Pancreas (tissue), 10 donors: ENCODE data around the gene H19. TPM values are rescaled to one million over a fixed set of nuclear protein-coding genes. Genes with fewer than 3 reads are reported as not detected.

Experiments
- ATAC-seq, 4 donors: fragments of 200-7000 bp; cut with Tn5 transposase; one replicate each; pipeline versions ENCODE4 v1.8.0 to v1.9.1; 2020; ENCODE audit warnings: mild to moderate bottlenecking in 4 of 4, moderate library complexity in 4 of 4
- DNase-seq, 6 donors: peaks; one replicate each; pipeline ENCODE4 v3.0.0-alpha.2; 2020
- FAIRE-seq: peaks from 2 replicates; lab custom pipeline; 2012; peaks lifted over from hg19 to GRCh38; lab: Jason Lieb, UNC
- H3K27ac ChIP-seq, 4 donors: fragments of 200-600 bp; sonication (generic); 1 replicate in 3 of 4; 2 replicates in 1 of 4; pipeline versions ENCODE4 v1.5.0 to v1.8.0; 2020
- H3K27me3 ChIP-seq, 4 donors: fragments of 200-600 bp; one replicate each; pipeline ENCODE4 v1.8.0; 2021
- H3K36me3 ChIP-seq, 3 donors: fragments of 200-600 bp; sonication (generic) in 1 of 3; one replicate each; pipeline versions ENCODE4 v1.5.0 to v1.8.0; 2020 to 2021
- H3K4me1 ChIP-seq, 3 donors: fragments of 200-600 bp; one replicate each; pipeline ENCODE4 v1.8.0; 2021
- H3K4me3 ChIP-seq, 4 donors: fragments of 200-600 bp; sonication (generic) in 2 of 4; one replicate each; pipeline versions ENCODE4 v1.5.0 to v1.8.0; 2020 to 2021
- H3K9me3 ChIP-seq, 4 donors: fragments of 200-600 bp; one replicate each; pipeline ENCODE4 v1.8.0; 2021
- WGBS, 2 donors: extraction: QIAGEN DNeasy Blood & Tissue Kit; methylation state at CpG; one replicate each; pipeline ENCODE4 v1.1.7; 2013; 5-methylcytosine and 5-hydroxymethylcytosine counted together
- intact Hi-C, 3 donors: fragments of 100-400 bp; cut with DNase I; formaldehyde crosslinking; loops; one replicate each; pipeline versions ENCODE4 v1.11.1 to v1.14.2; 2022
- polyA plus RNA-seq, 2 donors: library from polyadenylated mRNA; stranded (reverse); fragments of 200-250 nt; gene quantifications; one replicate each; pipeline ENCODE4 v1.2.3, GENCODE V29; 2013
- total RNA-seq, 6 donors: library from RNA; stranded (reverse); fragmentation: NEBNext Ultra II Directional in 4 of 6; extraction: Animal tissue kit (Norgen Biotek cat#: 25700) in 4 of 6; gene quantifications; one replicate each; pipeline versions ENCODE4 v1.2.1 to v1.2.4, GENCODE V29; 2021 to 2023
- TF ChIP-seq, protein P1 (sequence below), 4 donors: fragments of 200-600 bp; sonication (generic) in 3 of 4; IDR thresholded peaks; one replicate each; pipeline versions ENCODE4 v1.5.0 to v1.8.0; 2021; ENCODE audit warnings: antibody characterized with exemption in 4 of 4
- donor health status: healthy with polysubstance abuse.
- donor health status: DM: no; HTN: no; CAD: no; lungs with moderate emphysema.
- donor health status: DM: no; HTN: no; CAD: no.
- donor health status: control.
- donor health status: control.
- donor health status: Bipolar disorder and iron deficiency.
- donor health status: DM: yes; HTN: yes; CAD: no.
- donor health status: DM: no; HTN: no; CAD: no.
- donor health status: DM: no; HTN: no; CAD: no.
- donor health status: DM: yes; HTN: yes; CAD: no.

H19 gene
- total and polyA plus RNA-seq, 8 donors, result 69.5 to 814 (median 273) TPM

- H3K36me3 ChIP-seq, result no peaks in the 10 kb centered on the region
- ATAC-seq, result peak in 3 of 4 donors; percentile 55 to 67 (median 60)
- H3K27me3 ChIP-seq, result no peaks in the 10 kb centered on the region
- no peaks in the 10 kb centered on the region for H3K9me3 ChIP-seq
- TF ChIP-seq, protein P1, sequence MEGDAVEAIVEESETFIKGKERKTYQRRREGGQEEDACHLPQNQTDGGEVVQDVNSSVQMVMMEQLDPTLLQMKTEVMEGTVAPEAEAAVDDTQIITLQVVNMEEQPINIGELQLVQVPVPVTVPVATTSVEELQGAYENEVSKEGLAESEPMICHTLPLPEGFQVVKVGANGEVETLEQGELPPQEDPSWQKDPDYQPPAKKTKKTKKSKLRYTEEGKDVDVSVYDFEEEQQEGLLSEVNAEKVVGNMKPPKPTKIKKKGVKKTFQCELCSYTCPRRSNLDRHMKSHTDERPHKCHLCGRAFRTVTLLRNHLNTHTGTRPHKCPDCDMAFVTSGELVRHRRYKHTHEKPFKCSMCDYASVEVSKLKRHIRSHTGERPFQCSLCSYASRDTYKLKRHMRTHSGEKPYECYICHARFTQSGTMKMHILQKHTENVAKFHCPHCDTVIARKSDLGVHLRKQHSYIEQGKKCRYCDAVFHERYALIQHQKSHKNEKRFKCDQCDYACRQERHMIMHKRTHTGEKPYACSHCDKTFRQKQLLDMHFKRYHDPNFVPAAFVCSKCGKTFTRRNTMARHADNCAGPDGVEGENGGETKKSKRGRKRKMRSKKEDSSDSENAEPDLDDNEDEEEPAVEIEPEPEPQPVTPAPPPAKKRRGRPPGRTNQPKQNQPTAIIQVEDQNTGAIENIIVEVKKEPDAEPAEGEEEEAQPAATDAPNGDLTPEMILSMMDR (IDR thresholded peaks at IDR 0.05), result no peak
- no peak overlapping the region for H3K27ac ChIP-seq
- no peak for FAIRE-seq
- no peak for DNase-seq
- no peaks in the 10 kb centered on the region for H3K4me1 ChIP-seq
- intact Hi-C loops, result no loop called here
- H3K4me3 ChIP-seq, result no peak overlapping the region
- no CpG with 5 or more reads among the region's 21 CpGs for WGBS, 2 donors
These were observed 28.6 kb downstream of the H19 start for GRCh38 chr11:1969035-1969434.

GRCh38 chr11:1968454-1969002 is 29.1 kb downstream of the H19 start:
- ATAC-seq, result peak in 3 of 4 donors; percentile 33 to 59 (median 45)
- intact Hi-C loops, result no loop called here
- DNase-seq, result peak in 2 of 6 donors; percentile 32 to 38
- no peaks in the 10 kb centered on the region for H3K9me3 ChIP-seq
- TF ChIP-seq, protein P1 (IDR thresholded peaks at IDR 0.05), result no peak
- H3K4me1 ChIP-seq, result no peaks in the 10 kb centered on the region
- FAIRE-seq, result no peak
- no peak overlapping the region for H3K27ac ChIP-seq
- WGBS, 2 donors, result 88% methylated on average over 4 of the region's 24 CpGs; no CpG with 5 or more reads in 1 of the 2 donors
- H3K36me3 ChIP-seq, result no peaks in the 10 kb centered on the region
- no peaks in the 10 kb centered on the region for H3K27me3 ChIP-seq
- H3K4me3 ChIP-seq, result no peak overlapping the region

DNA sequence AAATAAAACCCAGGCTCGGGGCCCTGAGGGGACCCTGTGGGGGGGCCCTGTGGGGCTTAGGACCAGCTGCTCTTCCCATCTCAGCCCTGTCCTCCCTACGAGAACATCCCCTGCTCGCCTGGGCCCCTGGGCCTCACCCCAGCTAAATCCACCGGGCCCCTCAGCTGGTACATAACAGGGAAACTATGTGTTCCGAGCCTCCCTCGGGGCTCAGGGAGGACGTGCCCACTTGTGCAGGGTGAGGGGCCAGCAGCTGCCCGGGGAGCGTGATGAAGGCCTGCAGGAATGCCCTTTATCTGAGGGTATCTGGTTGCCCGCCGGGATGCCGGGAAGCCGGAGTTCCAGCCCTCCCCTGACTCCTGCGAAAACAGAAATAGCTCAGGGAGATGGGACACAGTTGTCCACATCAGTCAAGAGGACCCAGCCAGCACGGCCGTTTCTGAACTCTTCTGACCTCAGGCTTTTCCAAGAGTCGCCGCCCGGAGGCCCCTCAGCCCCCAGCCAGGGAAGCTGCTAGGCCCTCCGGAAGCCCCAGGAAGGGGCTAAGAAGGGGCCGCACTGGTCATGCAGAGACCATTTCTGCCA is 29.9 kb downstream of the H19 start:
- H3K4me3 ChIP-seq, result no peak overlapping the region
- no peaks in the 10 kb centered on the region for H3K4me1 ChIP-seq
- WGBS, 2 donors, result 79% methylated on average over 3 of the region's 21 CpGs; no CpG with 5 or more reads in 1 of the 2 donors
- ATAC-seq (no peak), FAIRE-seq (no peak), DNase-seq (no peak)
- intact Hi-C loops, result no loop called here
- TF ChIP-seq, protein P1 (IDR thresholded peaks at IDR 0.05), result no peak
- no peaks in the 10 kb centered on the region for H3K9me3 ChIP-seq
- H3K27ac ChIP-seq, result no peak overlapping the region
- no peaks in the 10 kb centered on the region for H3K36me3 ChIP-seq
- H3K27me3 ChIP-seq, result no peaks in the 10 kb centered on the region

GRCh38 chr11:1966531-1966930 is 31.1 kb downstream of the H19 start:
- H3K27ac ChIP-seq, result no peak overlapping the region
- peak in 2 of 6 donors; percentile 8 to 28 for DNase-seq
- no peak overlapping the region for H3K4me3 ChIP-seq
- no peak for FAIRE-seq
- no peaks in the 10 kb centered on the region for H3K36me3 ChIP-seq
- intact Hi-C loops, result no loop called here
- no peaks in the 10 kb centered on the region for H3K4me1 ChIP-seq
- no peaks in the 10 kb centered on the region for H3K9me3 ChIP-seq
- peak in 1 of 4 donors; percentile 19 for ATAC-seq
- TF ChIP-seq, protein P1 (IDR thresholded peaks at IDR 0.05), result no peak
- no peaks in the 10 kb centered on the region for H3K27me3 ChIP-seq
- 70 to 73% methylated on average over 2 to 8 of the region's 18 CpGs for WGBS, 2 donors

DNA sequence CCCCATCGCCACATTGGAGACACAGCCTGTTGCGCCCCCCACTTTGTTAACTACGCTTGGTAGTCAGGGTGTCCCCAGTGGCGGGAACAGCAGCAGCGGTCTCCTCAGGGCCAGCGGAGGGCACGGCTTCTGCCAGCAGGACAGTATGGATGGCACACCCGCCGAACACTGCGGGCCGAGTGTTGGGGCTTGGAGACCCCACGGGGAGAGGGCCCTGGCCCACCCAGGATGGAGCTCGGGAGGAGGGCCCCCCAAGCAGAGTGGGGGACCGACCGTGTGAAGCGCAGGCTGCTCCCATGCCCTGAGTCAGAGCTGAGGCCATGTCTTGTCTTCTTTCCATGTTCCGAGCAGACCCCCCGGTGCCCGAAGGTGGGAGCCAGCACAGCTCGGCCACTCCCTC is 32.7 kb downstream of the H19 start:
- no peak overlapping the region for H3K27ac ChIP-seq
- H3K4me1 ChIP-seq, result no peaks in the 10 kb centered on the region
- DNase-seq (peak in 1 of 6 donors; percentile 22), FAIRE-seq (no peak), ATAC-seq (no peak)
- no peaks in the 10 kb centered on the region for H3K36me3 ChIP-seq
- no peaks in the 10 kb centered on the region for H3K27me3 ChIP-seq
- intact Hi-C loops, result no loop called here
- H3K4me3 ChIP-seq, result no peak overlapping the region
- no peaks in the 10 kb centered on the region for H3K9me3 ChIP-seq
- 94% methylated on average over 6 of the region's 20 CpGs; no CpG with 5 or more reads in 1 of the 2 donors for WGBS, 2 donors
- TF ChIP-seq, protein P1 (IDR thresholded peaks at IDR 0.05), result no peak
